HG02763 (cell line): ENCODE results near the gene DDX31.
"Not testable (repeated sequence)": the region's sequence is repeated elsewhere in the genome, so short reads cannot be mapped to it uniquely, and the experiment has no call there.

Experiments
- ATAC-seq: cut with Tn5 transposase; IDR thresholded peaks from one replicate; pipeline ENCODE4 v1.9.1; 2021; ENCODE audit warnings: mild to moderate bottlenecking, moderate library complexity; ENCODE audit not compliant: unreplicated experiment

The DDX31 gene

GRCh38 chr9:132583584-132584304 lies 86.0 kb downstream of the DDX31 start:
- ATAC-seq = no peak

- no peak for ATAC-seq
Observed at GRCh38 chr9:132582786-132583583, 86.8 kb downstream of the DDX31 start.

GRCh38 chr9:132582276-132582785 lies 87.5 kb downstream of the DDX31 start, which contains the start of gene BARHL1:
Gene BARHL1 (plus strand): TSS chr9:132582606. CDS start chr9:132582798, 192 bp downstream.
- ATAC-seq = no peak

GRCh38 chr9:132579427-132579798 lies 90.4 kb downstream of the DDX31 start:
- ATAC-seq = no peak

GRCh38 chr9:132578367-132578932 lies 91.3 kb downstream of the DDX31 start:
- ATAC-seq = no peak

- no peak for ATAC-seq
Observed at GRCh38 chr9:132577119-132577518, 92.7 kb downstream of the DDX31 start.

- no peak for ATAC-seq
Observed at GRCh38 chr9:132575811-132576210, 94.0 kb downstream of the DDX31 start.

- no peak for ATAC-seq
Observed at GRCh38 chr9:132575005-132575609, 94.7 kb downstream of the DDX31 start.

GRCh38 chr9:132572921-132573320 lies 96.9 kb downstream of the DDX31 start:
- ATAC-seq = no peak

GRCh38 chr9:132571806-132572600 lies 97.8 kb downstream of the DDX31 start:
- ATAC-seq = no peak

GRCh38 chr9:132568787-132569186 lies 101.0 kb downstream of the DDX31 start:
- ATAC-seq = not testable (repeated sequence)

GRCh38 chr9:132564526-132564925 lies 105.3 kb downstream of the DDX31 start:
- no peak for ATAC-seq

- ATAC-seq = no peak
Observed at GRCh38 chr9:132562306-132562573, 107.5 kb downstream of the DDX31 start.

GRCh38 chr9:132560616-132561202 lies 109.1 kb downstream of the DDX31 start:
- ATAC-seq = no peak

GRCh38 chr9:132559711-132560110 lies 110.1 kb downstream of the DDX31 start:
- no peak for ATAC-seq

GRCh38 chr9:132557159-132557558 lies 112.6 kb downstream of the DDX31 start:
- ATAC-seq = no peak

- no peak for ATAC-seq
Observed at GRCh38 chr9:132556714-132557113, 113.1 kb downstream of the DDX31 start.

GRCh38 chr9:132556235-132556634 lies 113.5 kb downstream of the DDX31 start:
- ATAC-seq = no peak

- ATAC-seq = no peak
Observed at GRCh38 chr9:132555528-132555927, 114.3 kb downstream of the DDX31 start.

- no peak for ATAC-seq
Observed at GRCh38 chr9:132554755-132555154, 115.0 kb downstream of the DDX31 start.
